Stomach (tissue), 9 donors: ENCODE measurements around the gene POC5. TPM values are rescaled to one million over a fixed set of nuclear protein-coding genes. Genes with fewer than 3 reads are reported as not detected.

Experiments used
- DNase-seq, 2 donors: peaks; one replicate each; pipeline versions ENCODE4 v3.0.0 to v3.0.0-alpha.2; 2013 to 2019
- H3K27ac ChIP-seq, 5 donors: fragments of 200-600 bp in 4 of 5; sonication (generic) in 4 of 5; one replicate each; pipeline ENCODE4 v1.5.1; 2013 to 2019; ENCODE audit warnings: mild to moderate bottlenecking in 1 of 5, moderate library complexity in 1 of 5
- H3K27me3 ChIP-seq, 3 donors: fragments of 200-600 bp; sonication (generic); one replicate each; pipeline ENCODE4 v1.5.1; 2017 to 2019; ENCODE audit warnings: mixed run types in 1 of 3
- H3K36me3 ChIP-seq, 4 donors: fragments of 200-600 bp; sonication (generic); 1 replicate in 3 of 4; 2 replicates in 1 of 4; pipeline ENCODE4 v1.5.1; 2016 to 2019
- H3K4me1 ChIP-seq, 4 donors: fragments of 200-600 bp; sonication (generic); one replicate each; pipeline ENCODE4 v1.5.1; 2016 to 2019
- H3K4me3 ChIP-seq, 4 donors: fragments of 200-600 bp; sonication (generic) in 3 of 4; one replicate each; pipeline ENCODE4 v1.5.1; 2016 to 2019; ENCODE audit warnings: mild to moderate bottlenecking in 1 of 4
- H3K9me3 ChIP-seq, 4 donors: fragments of 200-600 bp; sonication (generic); one replicate each; pipeline ENCODE4 v1.5.1; 2016 to 2019
- CTCF ChIP-seq, 7 experiments: fragments of 450-650 bp in 4 of 7; fragments of 200-600 bp in 3 of 7; sonication (generic) in 3 of 7; IDR thresholded peaks; one replicate each; pipeline ENCODE4 v1.5.1; 2016 to 2019; ENCODE audit warnings: antibody characterized with exemption in 7 of 7, control low read depth in 2 of 7, mild to moderate bottlenecking in 1 of 7
- EP300 ChIP-seq: sonication (generic); formaldehyde crosslinking; IDR thresholded peaks from one replicate; pipeline ENCODE4 v1.6.1; 2017; ENCODE audit warnings: antibody characterized with exemption
- POLR2A ChIP-seq, 4 donors: fragments of 450-650 bp; IDR thresholded peaks; one replicate each; pipeline ENCODE4 v1.6.1; 2016; ENCODE audit warnings: antibody characterized with exemption in 4 of 4, control low read depth in 2 of 4, mild to moderate bottlenecking in 1 of 4, moderate library complexity in 1 of 4
- POLR2AphosphoS5 ChIP-seq, 3 donors: sonication (generic); formaldehyde crosslinking; IDR thresholded peaks; one replicate each; pipeline ENCODE4 v1.6.1; 2016; ENCODE audit warnings: antibody characterized with exemption in 3 of 3
- WGBS, 5 donors: extraction: QIAGEN DNeasy Blood & Tissue Kit in 3 of 5; methylation state at CpG; one replicate each; pipeline versions ENCODE4 v1.1.5 to v1.1.7; 2013 to 2018; 5-methylcytosine and 5-hydroxymethylcytosine counted together
- intact Hi-C: fragments of 100-400 bp; cut with DNase I; formaldehyde crosslinking; loops from one replicate; pipeline ENCODE4 v1.15.1; 2023; ENCODE audit warnings: low total_unique reads
- polyA plus RNA-seq, 3 donors: library from polyadenylated mRNA; stranded (reverse); fragments of 200-250 nt; gene quantifications; one replicate each; pipeline ENCODE4 v1.2.3, GENCODE V29; 2013
- total RNA-seq, 5 donors: library from RNA; depleted of rRNA; stranded (reverse); fragments of >200 nt; gene quantifications; one replicate each; pipeline versions ENCODE4 v1.1.0 to v1.2.3, GENCODE V29; 2014 to 2016
- donor health status: healthy with polysubstance abuse.
- donor health status: Bipolar disorder and iron deficiency.
- donor health status: healthy.

POC5 gene
- total and polyA plus RNA-seq, 8 donors, result 3.1 to 135 (median 7.3) TPM

- Histone ChIP-seq H3K27me3 (no peaks in the 10 kb centered on the region), H3K4me3 (no peak overlapping the region), H3K36me3 (no peaks in the 10 kb centered on the region), H3K27ac (no peak overlapping the region), H3K4me1 (no peaks in the 10 kb centered on the region), H3K9me3 (peaks cover 0 to 4% (median 0%) of the 10 kb centered on the region in 4 donors)
- intact Hi-C loops, result no loop called here
- WGBS, 5 donors, result 88 to 92% (median 89%) methylated on average over 1 of the region's 1 CpG
- TF ChIP-seq POLR2AphosphoS5 (IDR thresholded peaks at IDR 0.05) (no peak), CTCF (IDR thresholded peaks at IDR 0.05) (no peak), EP300 (no peak)
- no peak for DNase-seq
Measured at GRCh38 chr5:75723378-75723777, 6.1 kb upstream of the POC5 start.

GRCh38 chr5:75721573-75721972, 4.3 kb upstream of the POC5 start:
- peaks cover 0 to 4% (median 0%) of the 10 kb centered on the region in 4 donors for H3K9me3 ChIP-seq
- intact Hi-C loops, result no loop called here
- no peaks in the 10 kb centered on the region for H3K27me3 ChIP-seq
- H3K27ac ChIP-seq, result no peak overlapping the region
- no peak overlapping the region for H3K4me3 ChIP-seq
- WGBS, 5 donors, result 74 to 94% (median 85%) methylated on average over 1 of the region's 1 CpG
- H3K4me1 ChIP-seq, result peaks cover 0 to 7% (median 3%) of the 10 kb centered on the region in 4 donors
- TF ChIP-seq EP300, result no peak
- TF ChIP-seq POLR2AphosphoS5 (IDR thresholded peaks at IDR 0.05), result no peak
- no peak for TF ChIP-seq POLR2A (IDR thresholded peaks at IDR 0.05)
- TF ChIP-seq CTCF (IDR thresholded peaks at IDR 0.05), result no peak
- no peak for DNase-seq
- no peaks in the 10 kb centered on the region for H3K36me3 ChIP-seq

GRCh38 chr5:75720882-75721281, 3.6 kb upstream of the POC5 start:
- no peak for DNase-seq
- intact Hi-C loops, result no loop called here
- Histone ChIP-seq H3K9me3 (peaks cover 0 to 4% (median 0%) of the 10 kb centered on the region in 4 donors), H3K36me3 (no peaks in the 10 kb centered on the region), H3K4me1 (peaks cover 2 to 14% (median 10%) of the 10 kb centered on the region in 4 donors), H3K27ac (no peak overlapping the region), H3K4me3 (no peak overlapping the region), H3K27me3 (no peaks in the 10 kb centered on the region)
- TF ChIP-seq EP300, result no peak
- no peak for TF ChIP-seq CTCF (IDR thresholded peaks at IDR 0.05)
- no peak for TF ChIP-seq POLR2A (IDR thresholded peaks at IDR 0.05)
- no peak for TF ChIP-seq POLR2AphosphoS5 (IDR thresholded peaks at IDR 0.05)
- 74 to 93% (median 86%) methylated on average over 5 of the region's 5 CpGs for WGBS, 5 donors

- H3K27ac ChIP-seq, result peak overlapping the region; percentile 80 to 91 (median 87)
- no peak for DNase-seq
- no peaks in the 10 kb centered on the region for H3K9me3 ChIP-seq
- H3K27me3 ChIP-seq, result no peaks in the 10 kb centered on the region
- peaks cover 0 to 4% (median 0%) of the 10 kb centered on the region in 4 donors for H3K36me3 ChIP-seq
- 1 to 2% (median 1%) methylated on average over 7 of the region's 7 CpGs for WGBS, 5 donors
- H3K4me3 ChIP-seq, result peak overlapping the region; percentile 75 to 85 (median 80)
- intact Hi-C loops, result no loop called here
- TF ChIP-seq POLR2A (IDR thresholded peaks at IDR 0.05), result no peak
- TF ChIP-seq CTCF (IDR thresholded peaks at IDR 0.05), result no peak
- TF ChIP-seq EP300, result no peak
- TF ChIP-seq POLR2AphosphoS5 (IDR thresholded peaks at IDR 0.05), result no peak
- peaks cover 4 to 22% (median 16%) of the 10 kb centered on the region in 4 donors for H3K4me1 ChIP-seq
Measured at GRCh38 chr5:75716715-75717081, 539 bp downstream of the POC5 start.
